ENCODE data around the gene PCBP3.
"Not testable (repeated sequence)": the region's sequence is repeated elsewhere in the genome, so short reads cannot be mapped to it uniquely, and the experiment has no call there.

The PCBP3 gene

GRCh38 chr21:45940621-45941337 is 297.3 kb downstream of the PCBP3 start:
- no peak for DNase-seq

DNA sequence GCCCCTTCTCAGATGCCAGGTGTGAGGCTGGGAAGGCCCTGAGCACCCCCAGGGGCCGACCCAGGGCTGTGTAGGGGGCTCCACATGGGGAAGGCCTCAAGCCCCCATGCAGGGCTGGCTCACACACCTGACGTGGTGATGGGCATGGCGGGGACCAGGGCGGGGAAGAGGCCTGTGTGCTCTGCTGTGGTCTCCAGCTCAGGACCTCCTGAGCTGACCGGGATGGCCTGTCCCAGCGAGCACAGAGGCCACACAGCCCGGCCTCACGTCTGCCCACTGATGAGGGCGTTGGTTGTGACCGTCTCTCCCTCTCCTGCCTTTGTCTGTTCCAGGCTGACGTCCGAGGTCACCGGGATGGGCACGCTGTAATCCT is 297.8 kb downstream of the PCBP3 start:
- no peak for DNase-seq

DNA sequence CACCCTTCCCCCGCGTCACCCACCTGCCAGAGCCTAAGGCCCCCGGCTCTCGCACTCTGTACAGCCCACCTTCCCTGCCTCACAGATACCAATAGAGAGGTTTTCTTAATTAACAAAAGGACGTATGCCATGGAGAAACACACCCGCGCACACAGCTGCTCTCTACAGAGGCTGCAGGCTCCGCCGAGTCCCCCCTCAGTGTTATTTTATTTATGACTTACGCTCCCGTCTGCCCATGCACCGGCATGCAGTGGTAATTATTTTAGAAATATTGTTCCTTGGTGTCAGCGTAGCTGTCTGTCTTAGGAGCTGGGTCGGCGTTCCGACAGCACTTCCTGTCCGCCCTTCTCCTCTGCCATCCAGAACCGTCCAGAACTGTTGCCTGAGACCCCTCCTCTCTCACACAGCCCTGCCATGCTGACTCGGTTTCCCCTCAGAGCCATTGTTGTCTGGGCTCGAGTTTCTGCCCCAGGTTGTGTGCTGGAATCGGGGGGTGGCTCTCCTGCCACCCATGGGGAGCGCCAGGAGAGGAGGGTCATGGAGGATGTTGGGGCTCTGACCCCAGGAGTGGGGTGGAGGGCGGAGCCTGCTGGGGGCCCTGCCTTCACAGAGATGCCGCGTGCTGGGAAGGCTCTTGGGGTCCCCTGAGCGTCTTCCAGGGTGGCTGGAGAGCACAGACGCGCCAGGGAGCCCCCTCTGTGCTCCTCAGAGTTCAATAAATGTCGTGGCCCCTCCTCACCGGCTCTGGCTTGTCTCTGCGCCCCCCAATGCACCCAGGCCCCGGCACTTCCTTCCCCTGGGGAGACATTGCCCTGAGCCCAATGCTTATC is 298.4 kb downstream of the PCBP3 start:
- no peak for DNase-seq

DNA sequence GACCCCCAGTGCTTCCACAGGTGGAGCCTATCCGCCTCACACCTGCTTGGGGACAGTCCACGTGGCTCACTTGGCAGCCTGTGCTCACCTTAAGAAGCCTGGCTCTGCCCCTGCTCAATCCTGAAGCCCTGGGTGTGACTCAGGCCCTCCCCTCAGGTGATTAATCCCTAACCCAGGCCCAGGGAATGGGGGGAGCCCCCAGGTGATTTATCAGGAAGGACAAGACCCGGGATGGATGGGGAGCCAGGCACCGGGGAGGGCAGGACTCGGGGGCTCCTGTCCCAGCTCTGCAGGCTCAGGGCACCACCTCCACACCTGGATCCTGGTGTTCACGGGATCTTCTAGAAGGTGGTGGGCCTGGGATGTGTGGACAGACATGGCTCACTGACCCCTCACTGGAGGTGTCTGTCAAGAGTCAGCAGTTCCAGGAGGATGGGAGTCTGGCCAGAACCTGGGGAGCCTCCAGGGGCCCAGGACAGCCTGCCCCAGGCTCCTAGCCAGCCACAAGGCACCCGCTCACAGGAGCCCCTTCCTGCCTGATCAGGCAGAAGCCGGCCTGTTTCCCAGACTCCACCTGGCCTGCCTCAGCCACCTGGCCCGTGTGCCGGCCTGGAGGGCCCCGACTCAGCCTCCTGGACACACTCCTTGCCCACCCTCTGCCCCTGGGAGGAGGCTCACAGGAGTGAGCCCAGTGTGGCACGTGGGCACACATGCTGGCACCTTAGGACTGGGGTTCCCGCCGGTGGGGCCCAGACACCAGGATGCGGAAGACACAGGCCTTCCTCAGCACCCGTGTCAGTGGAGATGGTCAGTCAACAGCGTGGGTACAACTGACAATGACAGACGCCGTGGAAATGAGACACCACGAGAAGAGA is 299.5 kb downstream of the PCBP3 start:
- DNase-seq = no peak

GRCh38 chr21:45943630-45944540 is 300.4 kb downstream of the PCBP3 start:
- DNase-seq = no peak

- DNase-seq = no peak
Observed at GRCh38 chr21:45944601-45945000, 301.1 kb downstream of the PCBP3 start.

GRCh38 chr21:45945066-45945867 is 301.7 kb downstream of the PCBP3 start:
- no peak for DNase-seq

- DNase-seq = no peak
Observed at GRCh38 chr21:45945868-45946210, 302.3 kb downstream of the PCBP3 start.

GRCh38 chr21:45947296-45947695 is 303.8 kb downstream of the PCBP3 start:
- no peak for DNase-seq

GRCh38 chr21:45947716-45948255 is 304.3 kb downstream of the PCBP3 start:
- DNase-seq = no peak

- DNase-seq = no peak
Observed at GRCh38 chr21:45948576-45949141, 305.1 kb downstream of the PCBP3 start.

GRCh38 chr21:45949928-45950739 is 306.6 kb downstream of the PCBP3 start:
- DNase-seq = no peak

DNA sequence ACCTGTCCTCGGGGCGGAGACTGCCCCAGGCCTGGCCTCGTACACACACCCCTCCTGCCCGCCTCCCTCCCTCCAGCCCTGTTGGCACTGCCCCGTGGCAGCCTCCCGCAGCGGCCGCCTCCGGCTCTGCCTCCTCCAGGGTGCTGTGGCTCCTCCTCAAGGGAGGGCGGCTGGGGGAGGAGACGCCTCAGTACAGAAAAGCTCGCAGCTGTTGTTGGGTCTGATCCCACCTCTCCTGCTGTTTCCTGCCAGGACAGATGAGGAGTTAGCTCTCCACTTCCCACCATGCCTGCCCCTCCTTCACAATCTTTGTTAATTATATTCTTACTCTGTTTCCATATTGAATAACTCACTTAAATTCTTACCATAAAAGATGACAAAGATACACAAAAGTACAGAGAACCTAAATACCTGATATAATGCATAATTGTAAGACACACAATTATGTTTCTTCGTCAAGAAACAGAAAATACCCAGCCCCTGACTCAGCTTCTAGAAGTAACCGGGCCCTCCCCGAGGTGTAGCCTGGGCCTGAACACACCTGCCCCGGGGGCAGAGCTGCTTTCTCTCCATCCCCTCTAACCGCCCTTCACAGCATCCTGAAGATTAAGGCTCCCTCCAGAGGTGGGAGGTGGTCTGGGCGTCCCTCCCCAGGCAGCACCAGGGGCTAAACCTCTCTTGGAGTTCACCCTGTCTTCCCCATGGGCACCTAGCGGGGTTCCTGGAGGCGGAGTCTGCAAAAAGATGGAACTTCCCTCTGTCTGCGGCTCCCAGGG is 307.4 kb downstream of the PCBP3 start:
- no peak for DNase-seq

DNA sequence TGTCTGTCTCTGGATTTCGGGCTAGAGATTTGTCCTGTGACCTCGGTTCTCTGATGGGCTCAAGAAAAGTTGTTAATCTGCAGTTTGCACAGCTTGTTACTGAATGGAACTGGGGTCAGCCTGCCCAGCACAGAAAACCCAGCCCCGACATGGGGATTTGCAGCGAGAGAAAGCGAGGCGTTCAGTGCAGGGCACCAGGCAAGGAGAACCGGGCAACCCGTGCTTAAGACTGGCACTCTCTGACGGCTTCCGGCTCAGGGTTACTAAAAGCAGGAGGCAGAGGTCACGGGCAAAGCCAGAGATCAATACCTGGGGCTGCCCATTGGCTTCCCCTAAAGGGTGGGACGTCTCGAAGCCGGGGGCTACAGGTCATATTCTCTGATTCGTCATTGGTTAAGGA is 308.2 kb downstream of the PCBP3 start:
- no peak for DNase-seq

DNA sequence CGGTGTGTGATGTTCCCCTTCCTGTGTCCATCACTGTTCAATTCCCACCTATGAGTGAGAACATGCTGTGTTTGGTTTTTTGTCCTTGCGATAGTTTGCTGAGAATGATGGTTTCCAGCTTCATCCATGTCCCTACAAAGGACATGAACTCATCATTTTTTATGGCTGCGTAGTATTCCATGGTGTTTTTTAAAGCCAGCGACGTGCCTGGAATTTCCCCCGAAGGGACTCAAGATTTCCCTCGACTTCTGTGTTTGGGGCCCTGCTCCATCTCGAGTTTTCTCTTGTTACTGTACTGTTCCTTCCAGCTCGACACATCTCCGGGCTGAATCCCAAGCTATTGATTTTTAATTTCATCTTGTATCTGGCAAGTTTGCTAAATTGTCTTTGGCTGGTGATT is 309.0 kb downstream of the PCBP3 start:
- not testable (repeated sequence) for DNase-seq

DNA sequence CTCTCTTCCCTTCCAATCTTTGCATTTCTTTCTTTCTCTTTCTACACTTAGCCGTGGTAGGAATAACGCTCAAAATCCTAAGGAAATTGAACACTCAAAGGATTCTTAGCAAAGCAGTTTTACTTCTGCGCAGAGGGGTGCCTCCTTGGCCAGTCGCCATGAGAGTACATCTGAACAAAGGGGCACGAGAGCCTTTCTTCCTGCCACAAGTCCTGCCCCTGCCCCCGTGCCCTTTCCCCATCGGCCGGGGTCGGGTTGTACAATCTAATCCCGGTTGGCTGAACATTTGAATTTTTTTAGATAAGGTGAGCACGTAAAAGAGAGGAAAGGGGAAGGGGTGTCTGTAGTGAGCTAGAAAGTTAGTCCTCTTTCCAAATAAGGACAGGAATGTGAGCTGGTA is 309.4 kb downstream of the PCBP3 start:
- DNase-seq = no peak

DNA sequence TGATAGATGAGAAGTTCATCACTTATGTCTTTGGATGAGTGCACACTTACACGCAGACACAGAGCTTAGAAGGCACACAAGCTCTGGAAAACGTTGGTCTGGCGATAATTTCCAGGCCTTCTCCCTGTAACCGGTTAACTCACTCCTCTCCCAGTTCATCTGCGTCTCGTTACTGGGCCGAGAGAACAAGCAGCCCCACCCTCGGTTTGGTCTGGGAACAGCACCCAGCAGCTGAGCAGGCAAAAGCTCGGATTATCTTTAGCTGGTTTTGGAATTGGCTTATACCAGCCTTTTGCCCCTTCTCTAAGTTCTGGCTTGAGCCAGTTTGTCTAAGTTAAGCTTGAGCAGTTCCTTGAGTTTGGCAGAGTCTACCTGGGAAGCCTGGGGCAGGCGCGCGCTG is 310.7 kb downstream of the PCBP3 start:
- DNase-seq = no peak

GRCh38 chr21:45954921-45955320 is 311.4 kb downstream of the PCBP3 start:
- no peak for DNase-seq

GRCh38 chr21:45957551-45957950 is 314.0 kb downstream of the PCBP3 start:
- DNase-seq = no peak
